ENCODE measurements around the gene SAYSD1.

GRCh38 chr6:39091220-39091619, 23.8 kb downstream of the SAYSD1 start:
- TF ChIP-seq CTCF (IDR thresholded peaks at IDR 0.05; ENCODE audit: borderline replicate concordance, extremely low read depth, low read length, poor library complexity, severe bottlenecking) (no peak), EZH2 (IDR thresholded peaks at IDR 0.05; ENCODE audit: borderline replicate concordance, low read depth, low read length, severe bottlenecking) (no peak)

Data from DND-41 (cell line).